ENCODE measurements around the gene LVRN.

GRCh38 chr5:115977988-115978387 is 15.7 kb downstream of the LVRN start:
- TF ChIP-seq POLR2A (IDR thresholded peaks at IDR 0.05): no peak
- no peak for TF ChIP-seq CTCF (IDR thresholded peaks at IDR 0.05 in 8 of 11, conservative IDR thresholded peaks at IDR 0.05 in 3 of 11)

All from spleen (tissue), 7 donors.